ENCODE results near the gene STON2. TPM values are rescaled to one million over a fixed set of nuclear protein-coding genes. Genes with fewer than 3 reads are reported as not detected.

Gene STON2
- total and polyA plus RNA-seq, 12 donors, result 0.33 to 14.5 (median 5.7) TPM

DNA sequence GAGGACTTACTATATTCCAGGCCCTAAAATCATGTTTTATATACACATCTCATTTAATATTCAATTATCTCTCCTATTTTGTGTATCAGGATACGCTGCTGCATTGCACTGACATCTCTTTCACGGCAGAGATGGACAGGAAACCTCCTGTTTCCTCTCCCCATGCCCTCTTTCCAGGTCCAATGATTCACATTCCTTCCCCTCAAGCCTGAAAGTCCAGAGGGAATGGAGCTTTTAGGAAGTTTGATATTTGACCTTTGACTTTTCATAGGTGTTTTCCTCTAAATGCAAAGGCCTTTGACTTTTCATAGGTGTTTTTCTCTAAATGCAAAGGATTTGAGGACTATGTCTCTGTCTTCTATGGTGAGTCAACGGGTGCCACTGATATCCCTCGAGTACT is 89.5 kb downstream of the STON2 start:
- H3K4me3 ChIP-seq, result no peak overlapping the region
- H3K27ac ChIP-seq, result no peak overlapping the region
- WGBS, 2 donors, result 50 to 53% methylated on average over 4 of the region's 4 CpGs
- DNase-seq (no peak), ATAC-seq (no peak)
- TF ChIP-seq, protein P1, sequence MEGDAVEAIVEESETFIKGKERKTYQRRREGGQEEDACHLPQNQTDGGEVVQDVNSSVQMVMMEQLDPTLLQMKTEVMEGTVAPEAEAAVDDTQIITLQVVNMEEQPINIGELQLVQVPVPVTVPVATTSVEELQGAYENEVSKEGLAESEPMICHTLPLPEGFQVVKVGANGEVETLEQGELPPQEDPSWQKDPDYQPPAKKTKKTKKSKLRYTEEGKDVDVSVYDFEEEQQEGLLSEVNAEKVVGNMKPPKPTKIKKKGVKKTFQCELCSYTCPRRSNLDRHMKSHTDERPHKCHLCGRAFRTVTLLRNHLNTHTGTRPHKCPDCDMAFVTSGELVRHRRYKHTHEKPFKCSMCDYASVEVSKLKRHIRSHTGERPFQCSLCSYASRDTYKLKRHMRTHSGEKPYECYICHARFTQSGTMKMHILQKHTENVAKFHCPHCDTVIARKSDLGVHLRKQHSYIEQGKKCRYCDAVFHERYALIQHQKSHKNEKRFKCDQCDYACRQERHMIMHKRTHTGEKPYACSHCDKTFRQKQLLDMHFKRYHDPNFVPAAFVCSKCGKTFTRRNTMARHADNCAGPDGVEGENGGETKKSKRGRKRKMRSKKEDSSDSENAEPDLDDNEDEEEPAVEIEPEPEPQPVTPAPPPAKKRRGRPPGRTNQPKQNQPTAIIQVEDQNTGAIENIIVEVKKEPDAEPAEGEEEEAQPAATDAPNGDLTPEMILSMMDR (IDR thresholded peaks at IDR 0.05), result no peak
- no peaks in the 10 kb centered on the region for H3K9me3 ChIP-seq
- H3K27me3 ChIP-seq, result peaks cover 0 to 14% (median 0%) of the 10 kb centered on the region in 7 donors
- H3K36me3 ChIP-seq, result no peaks in the 10 kb centered on the region
- intact Hi-C loops (cut with DNase I), result no loop called here
- H3K4me1 ChIP-seq, result peaks cover 0 to 20% (median 0%) of the 10 kb centered on the region in 9 donors

DNA sequence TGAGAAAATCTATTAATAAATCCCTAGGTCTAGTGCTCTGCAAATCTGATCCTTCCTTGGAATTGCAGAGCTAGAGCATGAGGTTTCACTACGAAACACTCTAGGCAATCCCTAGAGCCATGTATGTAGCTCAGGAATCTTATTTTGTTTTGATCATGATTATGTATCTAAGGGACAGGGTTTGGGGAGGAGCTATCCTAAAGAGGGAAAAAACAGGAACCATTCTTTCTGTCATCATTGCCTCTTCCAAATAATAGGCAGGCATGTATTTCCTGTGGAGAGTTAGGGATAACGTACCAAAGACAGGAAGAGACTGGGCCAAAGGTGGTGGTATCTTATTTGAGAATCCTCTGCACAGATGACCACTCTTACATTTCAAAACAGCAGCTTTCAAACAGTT is 90.6 kb downstream of the STON2 start:
- TF ChIP-seq, protein P1 (IDR thresholded peaks at IDR 0.05), result no peak
- intact Hi-C loops (cut with DNase I), result no loop called here
- DNase-seq (no peak), ATAC-seq (no peak)
- Histone ChIP-seq H3K36me3 (no peaks in the 10 kb centered on the region), H3K27ac (no peak overlapping the region), H3K9me3 (no peaks in the 10 kb centered on the region), H3K4me1 (peaks cover 0 to 20% (median 0%) of the 10 kb centered on the region in 9 donors), H3K4me3 (no peak overlapping the region), H3K27me3 (peaks cover 0 to 9% (median 0%) of the 10 kb centered on the region in 7 donors)
- WGBS, 2 donors, result 69 to 81% methylated on average over 2 of the region's 2 CpGs

DNA sequence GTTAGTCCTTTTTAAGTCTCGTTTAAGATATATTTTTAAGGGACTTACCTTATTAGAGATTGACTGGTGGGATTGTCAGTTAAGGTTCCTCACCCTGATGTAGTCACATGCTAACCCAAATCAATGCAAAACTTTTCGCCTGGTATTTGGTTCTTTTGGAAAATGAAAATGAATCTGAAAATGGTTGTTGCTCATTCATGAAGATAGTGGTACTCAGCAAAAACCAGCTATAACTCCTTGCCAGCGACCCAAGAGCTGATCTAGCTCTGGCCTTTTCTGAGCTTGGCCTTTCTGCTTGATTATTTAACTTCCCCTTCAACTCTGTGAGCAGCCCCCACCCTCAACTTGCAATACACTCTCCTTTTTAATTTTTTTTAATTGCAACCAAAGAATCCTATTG is 94.4 kb downstream of the STON2 start:
- 79% methylated on average over 3 of the region's 3 CpGs for WGBS, 2 donors
- ATAC-seq (no peak), DNase-seq (no peak)
- Histone ChIP-seq H3K4me3 (no peak overlapping the region), H3K27ac (no peak overlapping the region), H3K27me3 (peaks cover 0 to 9% (median 0%) of the 10 kb centered on the region in 7 donors), H3K36me3 (no peaks in the 10 kb centered on the region), H3K9me3 (no peaks in the 10 kb centered on the region), H3K4me1 (peaks cover 0 to 10% (median 0%) of the 10 kb centered on the region in 9 donors)
- intact Hi-C loops (cut with DNase I), result no loop called here
- TF ChIP-seq, protein P1 (IDR thresholded peaks at IDR 0.05), result no peak

DNA sequence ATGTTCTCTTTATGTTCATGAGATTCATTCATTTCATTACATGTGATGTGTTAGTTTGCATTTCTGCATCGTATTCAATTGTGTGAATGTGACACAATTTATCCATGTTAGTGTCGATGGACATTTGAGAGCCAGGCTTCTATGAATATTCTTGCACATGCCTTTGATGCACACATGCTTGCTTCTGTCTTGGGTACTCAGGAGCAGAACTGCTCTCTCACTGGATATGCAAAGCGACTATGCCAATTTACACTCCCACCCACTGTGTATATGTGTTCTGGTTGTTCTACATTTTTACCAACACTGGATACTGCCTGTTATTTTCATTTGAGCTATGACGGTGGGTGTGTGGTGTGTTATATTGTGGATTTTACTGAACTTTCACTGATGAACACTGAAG is 95.1 kb downstream of the STON2 start:
- ATAC-seq (no peak), DNase-seq (no peak)
- intact Hi-C loops (cut with DNase I), result no loop called here
- Histone ChIP-seq H3K4me1 (peaks cover 0 to 10% (median 0%) of the 10 kb centered on the region in 9 donors), H3K27me3 (peaks cover 0 to 4% (median 0%) of the 10 kb centered on the region in 7 donors), H3K36me3 (no peaks in the 10 kb centered on the region), H3K4me3 (no peak overlapping the region), H3K9me3 (no peaks in the 10 kb centered on the region), H3K27ac (no peak overlapping the region)
- WGBS, 2 donors, result 84 to 95% methylated on average over 4 of the region's 4 CpGs
- TF ChIP-seq, protein P1 (IDR thresholded peaks at IDR 0.05), result no peak
